ENCODE measurements around the gene CASQ1.

The CASQ1 gene

GRCh38 chr1:160189649-160190625 lies at the start of gene CASQ1:
TSS of gene CASQ1 (plus strand) at chr1:160190575. CDS start at chr1:160190752, 177 bp downstream.
- Mint-ChIP-seq H3K4me3 (no peak within 1 kb of the TSS), H3K27me3 (peaks cover 2% of the 10 kb centered on the region), H3K36me3 (no peaks in the 10 kb centered on the region), H3K9me3 (no peaks in the 10 kb centered on the region), H3K27ac (no peak within 1 kb of the TSS), H3K4me1 (no peaks in the 10 kb centered on the region)

- Mint-ChIP-seq H3K27ac (no peak overlapping the region), H3K9me3 (no peaks in the 10 kb centered on the region), H3K36me3 (no peaks in the 10 kb centered on the region), H3K4me1 (no peaks in the 10 kb centered on the region), H3K4me3 (no peak overlapping the region), H3K27me3 (peaks cover 4% of the 10 kb centered on the region)
Observed at GRCh38 chr1:160143695-160144094, 46.7 kb upstream of the CASQ1 start.

- H3K27me3 Mint-ChIP-seq, result peaks cover 4% of the 10 kb centered on the region
- no peak overlapping the region for H3K27ac Mint-ChIP-seq
- H3K36me3 Mint-ChIP-seq, result no peaks in the 10 kb centered on the region
Observed at GRCh38 chr1:160144921-160145320, 45.5 kb upstream of the CASQ1 start.

GRCh38 chr1:160146107-160146506 lies 44.3 kb upstream of the CASQ1 start:
- no peaks in the 10 kb centered on the region for H3K9me3 Mint-ChIP-seq
- H3K4me3 Mint-ChIP-seq, result no peak overlapping the region
- no peaks in the 10 kb centered on the region for H3K4me1 Mint-ChIP-seq
- peaks cover 4% of the 10 kb centered on the region for H3K27me3 Mint-ChIP-seq
- H3K27ac Mint-ChIP-seq, result no peak overlapping the region
- H3K36me3 Mint-ChIP-seq, result no peaks in the 10 kb centered on the region

More at GRCh38 chr1:160144921-160145320, 45.5 kb upstream of the CASQ1 start:
- Mint-ChIP-seq H3K4me3 (no peak overlapping the region), H3K4me1 (no peaks in the 10 kb centered on the region), H3K9me3 (no peaks in the 10 kb centered on the region)

GRCh38 chr1:160148121-160148520 lies 42.3 kb upstream of the CASQ1 start:
- H3K9me3 Mint-ChIP-seq, result no peaks in the 10 kb centered on the region
- H3K36me3 Mint-ChIP-seq, result no peaks in the 10 kb centered on the region
- H3K4me1 Mint-ChIP-seq, result no peaks in the 10 kb centered on the region
- H3K27ac Mint-ChIP-seq, result no peak overlapping the region
- peaks cover 2% of the 10 kb centered on the region for H3K27me3 Mint-ChIP-seq
- H3K4me3 Mint-ChIP-seq, result no peak overlapping the region

GRCh38 chr1:160149233-160149632 lies 41.1 kb upstream of the CASQ1 start:
- Mint-ChIP-seq H3K9me3 (no peaks in the 10 kb centered on the region), H3K27me3 (peaks cover 2% of the 10 kb centered on the region), H3K4me3 (no peak overlapping the region), H3K36me3 (no peaks in the 10 kb centered on the region), H3K27ac (no peak overlapping the region), H3K4me1 (no peaks in the 10 kb centered on the region)

GRCh38 chr1:160149716-160150115 lies 40.7 kb upstream of the CASQ1 start:
- H3K9me3 Mint-ChIP-seq, result no peaks in the 10 kb centered on the region
- H3K4me3 Mint-ChIP-seq, result no peak overlapping the region

GRCh38 chr1:160151303-160151702 lies 39.1 kb upstream of the CASQ1 start, which contains the start of gene ATP1A4:
TSS of gene ATP1A4 (plus strand) at chr1:160151603. CDS start at chr1:160152041, 438 bp downstream.
- H3K36me3 Mint-ChIP-seq, result no peaks in the 10 kb centered on the region
- no peak within 1 kb of the TSS for H3K4me3 Mint-ChIP-seq
- no peaks in the 10 kb centered on the region for H3K9me3 Mint-ChIP-seq
- peaks cover 2% of the 10 kb centered on the region for H3K27me3 Mint-ChIP-seq
- H3K4me1 Mint-ChIP-seq, result no peaks in the 10 kb centered on the region
- H3K27ac Mint-ChIP-seq, result no peak within 1 kb of the TSS

More at GRCh38 chr1:160149716-160150115, 40.7 kb upstream of the CASQ1 start:
- no peak overlapping the region for H3K27ac Mint-ChIP-seq
- H3K4me1 Mint-ChIP-seq, result no peaks in the 10 kb centered on the region
- no peaks in the 10 kb centered on the region for H3K36me3 Mint-ChIP-seq
- peaks cover 2% of the 10 kb centered on the region for H3K27me3 Mint-ChIP-seq

GRCh38 chr1:160154790-160155189 lies 35.6 kb upstream of the CASQ1 start:
- no peaks in the 10 kb centered on the region for H3K36me3 Mint-ChIP-seq

GRCh38 chr1:160156361-160156760 lies 34.0 kb upstream of the CASQ1 start:
- Mint-ChIP-seq H3K9me3 (no peaks in the 10 kb centered on the region), H3K27ac (no peak overlapping the region), H3K4me3 (no peak overlapping the region), H3K27me3 (peaks cover 2% of the 10 kb centered on the region), H3K36me3 (no peaks in the 10 kb centered on the region), H3K4me1 (no peaks in the 10 kb centered on the region)

More at GRCh38 chr1:160154790-160155189, 35.6 kb upstream of the CASQ1 start:
- H3K4me1 Mint-ChIP-seq, result no peaks in the 10 kb centered on the region
- H3K27me3 Mint-ChIP-seq, result peaks cover 2% of the 10 kb centered on the region
- no peak overlapping the region for H3K27ac Mint-ChIP-seq
- H3K4me3 Mint-ChIP-seq, result no peak overlapping the region
- H3K9me3 Mint-ChIP-seq, result no peaks in the 10 kb centered on the region

GRCh38 chr1:160157174-160157573 lies 33.2 kb upstream of the CASQ1 start:
- Mint-ChIP-seq H3K27me3 (peaks cover 2% of the 10 kb centered on the region), H3K4me1 (no peaks in the 10 kb centered on the region), H3K27ac (no peak overlapping the region), H3K4me3 (no peak overlapping the region), H3K9me3 (no peaks in the 10 kb centered on the region), H3K36me3 (no peaks in the 10 kb centered on the region)

- Mint-ChIP-seq H3K27me3 (peaks cover 2% of the 10 kb centered on the region), H3K4me1 (no peaks in the 10 kb centered on the region), H3K9me3 (no peaks in the 10 kb centered on the region), H3K36me3 (no peaks in the 10 kb centered on the region), H3K27ac (no peak overlapping the region), H3K4me3 (no peak overlapping the region)
Observed at GRCh38 chr1:160158031-160158430, 32.3 kb upstream of the CASQ1 start.

- Mint-ChIP-seq H3K27ac (no peak overlapping the region), H3K9me3 (no peaks in the 10 kb centered on the region), H3K4me3 (no peak overlapping the region), H3K36me3 (no peaks in the 10 kb centered on the region), H3K27me3 (peaks cover 2% of the 10 kb centered on the region), H3K4me1 (no peaks in the 10 kb centered on the region)
Observed at GRCh38 chr1:160158534-160158933, 31.8 kb upstream of the CASQ1 start.

- Mint-ChIP-seq H3K4me1 (no peaks in the 10 kb centered on the region), H3K27me3 (peaks cover 3% of the 10 kb centered on the region), H3K36me3 (no peaks in the 10 kb centered on the region), H3K4me3 (no peak overlapping the region), H3K27ac (no peak overlapping the region), H3K9me3 (no peaks in the 10 kb centered on the region)
Observed at GRCh38 chr1:160159846-160160245, 30.5 kb upstream of the CASQ1 start.

GRCh38 chr1:160161965-160162705 lies 28.2 kb upstream of the CASQ1 start:
- H3K4me3 Mint-ChIP-seq, result no peak overlapping the region
- H3K36me3 Mint-ChIP-seq, result no peaks in the 10 kb centered on the region
- no peak overlapping the region for H3K27ac Mint-ChIP-seq
- H3K4me1 Mint-ChIP-seq, result no peaks in the 10 kb centered on the region
- no peaks in the 10 kb centered on the region for H3K9me3 Mint-ChIP-seq
- H3K27me3 Mint-ChIP-seq, result peaks cover 3% of the 10 kb centered on the region

- peaks cover 3% of the 10 kb centered on the region for H3K27me3 Mint-ChIP-seq
- no peak overlapping the region for H3K27ac Mint-ChIP-seq
- no peaks in the 10 kb centered on the region for H3K36me3 Mint-ChIP-seq
- H3K9me3 Mint-ChIP-seq, result no peaks in the 10 kb centered on the region
- H3K4me1 Mint-ChIP-seq, result no peaks in the 10 kb centered on the region
- no peak overlapping the region for H3K4me3 Mint-ChIP-seq
Observed at GRCh38 chr1:160162931-160163330, 27.4 kb upstream of the CASQ1 start.
